ENCODE measurements around the gene RABEP2.

DNA sequence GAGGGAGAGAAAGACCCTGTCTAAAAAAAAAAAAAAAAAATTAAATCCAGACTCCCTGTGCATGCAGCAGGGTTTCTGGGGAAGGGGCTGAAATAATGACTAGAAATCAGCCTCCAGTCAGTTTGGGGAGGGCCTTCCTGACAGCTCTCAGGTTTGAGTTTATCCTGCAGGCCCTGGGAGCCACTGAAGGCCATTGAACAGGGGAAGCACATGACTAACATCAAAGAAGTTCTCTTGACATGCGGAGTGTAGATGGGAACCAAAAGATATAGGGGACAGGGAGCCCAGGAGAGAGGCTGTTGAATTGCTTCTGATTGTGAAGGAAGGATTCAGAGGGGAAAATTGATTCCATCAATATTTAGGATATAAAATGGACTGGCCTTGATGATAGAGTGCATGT lies 2.8 kb upstream of the RABEP2 start:
- TF ChIP-seq, protein P1, sequence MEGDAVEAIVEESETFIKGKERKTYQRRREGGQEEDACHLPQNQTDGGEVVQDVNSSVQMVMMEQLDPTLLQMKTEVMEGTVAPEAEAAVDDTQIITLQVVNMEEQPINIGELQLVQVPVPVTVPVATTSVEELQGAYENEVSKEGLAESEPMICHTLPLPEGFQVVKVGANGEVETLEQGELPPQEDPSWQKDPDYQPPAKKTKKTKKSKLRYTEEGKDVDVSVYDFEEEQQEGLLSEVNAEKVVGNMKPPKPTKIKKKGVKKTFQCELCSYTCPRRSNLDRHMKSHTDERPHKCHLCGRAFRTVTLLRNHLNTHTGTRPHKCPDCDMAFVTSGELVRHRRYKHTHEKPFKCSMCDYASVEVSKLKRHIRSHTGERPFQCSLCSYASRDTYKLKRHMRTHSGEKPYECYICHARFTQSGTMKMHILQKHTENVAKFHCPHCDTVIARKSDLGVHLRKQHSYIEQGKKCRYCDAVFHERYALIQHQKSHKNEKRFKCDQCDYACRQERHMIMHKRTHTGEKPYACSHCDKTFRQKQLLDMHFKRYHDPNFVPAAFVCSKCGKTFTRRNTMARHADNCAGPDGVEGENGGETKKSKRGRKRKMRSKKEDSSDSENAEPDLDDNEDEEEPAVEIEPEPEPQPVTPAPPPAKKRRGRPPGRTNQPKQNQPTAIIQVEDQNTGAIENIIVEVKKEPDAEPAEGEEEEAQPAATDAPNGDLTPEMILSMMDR (conservative IDR thresholded peaks at IDR 0.05 in 1 of 2, IDR thresholded peaks at IDR 0.05 in 1 of 2; ENCODE audit: extremely low read depth in 1 of 2, insufficient read depth in 1 of 2, low read depth in 1 of 2, low read length in 2 of 2), result no peak
- no peak for TF ChIP-seq EZH2 (IDR thresholded peaks at IDR 0.05; ENCODE audit: borderline replicate concordance, low read length)
